Stomach (tissue), 4 donors: ENCODE data around the gene TRIP13.
"Not testable (repeated sequence)": the region's sequence is repeated elsewhere in the genome, so short reads cannot be mapped to it uniquely, and the experiment has no call there.

Experiments used
- CTCF ChIP-seq, 7 experiments: fragments of 450-650 bp in 4 of 7; fragments of 200-600 bp in 3 of 7; sonication (generic) in 3 of 7; IDR thresholded peaks; one replicate each; pipeline ENCODE4 v1.5.1; 2016 to 2019; ENCODE audit warnings: antibody characterized with exemption in 7 of 7, control low read depth in 2 of 7, mild to moderate bottlenecking in 1 of 7
- EP300 ChIP-seq: sonication (generic); formaldehyde crosslinking; IDR thresholded peaks from one replicate; pipeline ENCODE4 v1.6.1; 2017; ENCODE audit warnings: antibody characterized with exemption
- POLR2A ChIP-seq, 4 donors: fragments of 450-650 bp; IDR thresholded peaks; one replicate each; pipeline ENCODE4 v1.6.1; 2016; ENCODE audit warnings: antibody characterized with exemption in 4 of 4, control low read depth in 2 of 4, mild to moderate bottlenecking in 1 of 4, moderate library complexity in 1 of 4
- POLR2AphosphoS5 ChIP-seq, 3 donors: sonication (generic); formaldehyde crosslinking; IDR thresholded peaks; one replicate each; pipeline ENCODE4 v1.6.1; 2016; ENCODE audit warnings: antibody characterized with exemption in 3 of 3

GRCh38 chr5:844426-844825 lies 48.3 kb upstream of the TRIP13 start:
- not testable (repeated sequence) for TF ChIP-seq POLR2A (IDR thresholded peaks at IDR 0.05); CTCF (IDR thresholded peaks at IDR 0.05); POLR2AphosphoS5 (IDR thresholded peaks at IDR 0.05); EP300
